HG02884 (cell line): ENCODE measurements around the gene TMEM200C.

Experiments
- ATAC-seq: cut with Tn5 transposase; IDR thresholded peaks from one replicate; pipeline ENCODE4 v1.9.1; 2021; ENCODE audit warnings: mild to moderate bottlenecking, moderate library complexity; ENCODE audit not compliant: unreplicated experiment

Gene TMEM200C

DNA sequence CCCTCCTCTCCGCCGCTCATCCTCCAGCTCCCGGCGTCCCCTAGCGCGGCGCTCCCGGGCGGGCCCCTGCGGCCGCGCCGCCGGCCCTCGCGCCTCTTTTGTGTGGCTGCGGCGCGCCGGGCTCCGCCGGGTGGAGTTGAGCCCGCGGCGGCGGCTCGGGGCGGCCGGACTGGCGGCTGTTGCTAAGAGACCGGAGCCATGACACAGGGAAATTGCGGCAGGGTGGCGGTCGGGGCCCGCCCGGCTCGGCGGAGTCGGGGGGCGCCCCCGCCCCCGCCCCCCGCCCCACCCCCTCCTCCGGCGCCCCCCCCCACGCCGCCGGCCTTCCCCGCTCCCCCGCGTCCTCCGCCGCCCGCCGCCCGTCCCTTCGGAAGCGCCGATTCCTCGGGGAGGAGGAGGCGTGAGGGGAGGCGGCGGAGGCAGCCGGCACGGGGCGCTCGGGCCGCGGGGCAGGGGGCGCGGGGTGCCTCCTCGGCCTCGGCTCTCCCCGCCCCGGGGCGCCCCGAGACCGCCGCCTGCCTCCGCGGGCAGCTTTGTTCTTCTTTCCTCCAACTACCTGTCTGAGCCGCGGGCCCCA, at the start of gene TMEM200C:
TSS of gene TMEM200C (minus strand) at position 224 of the 577 bp plus-strand sequence. CDS start 3,459 bp downstream, outside the sequence.
- ATAC-seq = peak; percentile 32

GRCh38 chr18:5944448-5944847, 49.1 kb upstream of the TMEM200C start:
- ATAC-seq = no peak

DNA sequence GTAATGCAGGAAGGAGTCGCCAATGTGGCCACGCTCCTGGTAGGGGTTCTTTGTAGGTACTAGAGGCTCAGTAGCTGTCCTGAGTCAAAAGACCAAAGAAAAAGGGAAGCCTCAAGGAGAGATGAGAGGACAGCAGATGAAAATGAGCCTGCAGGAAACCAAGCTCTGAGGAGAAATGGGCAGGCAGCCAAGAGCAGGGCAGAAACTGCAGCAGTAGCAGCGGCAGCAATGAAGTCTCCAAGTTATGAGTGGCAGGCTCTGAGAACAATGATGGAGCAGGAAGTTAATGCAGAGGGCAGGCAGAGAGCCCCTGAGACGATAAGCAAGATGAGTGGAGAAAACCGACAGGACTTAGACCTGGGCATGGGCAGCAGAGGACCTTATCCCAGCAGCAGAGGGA, 48.2 kb upstream of the TMEM200C start:
- ATAC-seq = no peak

GRCh38 chr18:5942591-5942990, 47.3 kb upstream of the TMEM200C start:
- ATAC-seq = no peak

DNA sequence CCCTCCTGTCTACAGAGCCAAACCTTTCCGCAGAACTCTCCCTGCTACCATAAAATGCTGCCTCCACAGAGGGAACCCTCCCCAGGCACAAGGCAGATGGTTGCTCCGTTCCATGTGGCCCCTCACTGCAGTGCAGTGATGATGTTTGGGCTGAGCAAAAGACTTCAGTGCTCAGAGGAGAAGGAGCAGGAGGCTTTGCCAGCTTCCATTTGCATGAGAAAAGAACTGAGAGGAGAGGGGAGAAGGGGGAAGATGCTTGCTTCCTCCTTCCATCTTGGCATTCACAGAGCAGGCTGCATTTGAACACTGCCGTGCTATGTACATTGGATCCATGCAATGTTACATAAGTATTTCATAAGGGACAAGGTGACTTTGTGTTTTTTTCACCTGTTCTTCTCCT, 46.6 kb upstream of the TMEM200C start:
- no peak for ATAC-seq

GRCh38 chr18:5939801-5940667, 44.7 kb upstream of the TMEM200C start:
- no peak for ATAC-seq

- ATAC-seq = no peak
These were observed 42.5 kb upstream of the TMEM200C start for GRCh38 chr18:5937795-5938194.

- no peak for ATAC-seq
These were observed 41.8 kb upstream of the TMEM200C start for GRCh38 chr18:5937121-5937520.

GRCh38 chr18:5930789-5931188, 35.5 kb upstream of the TMEM200C start:
- ATAC-seq = no peak

DNA sequence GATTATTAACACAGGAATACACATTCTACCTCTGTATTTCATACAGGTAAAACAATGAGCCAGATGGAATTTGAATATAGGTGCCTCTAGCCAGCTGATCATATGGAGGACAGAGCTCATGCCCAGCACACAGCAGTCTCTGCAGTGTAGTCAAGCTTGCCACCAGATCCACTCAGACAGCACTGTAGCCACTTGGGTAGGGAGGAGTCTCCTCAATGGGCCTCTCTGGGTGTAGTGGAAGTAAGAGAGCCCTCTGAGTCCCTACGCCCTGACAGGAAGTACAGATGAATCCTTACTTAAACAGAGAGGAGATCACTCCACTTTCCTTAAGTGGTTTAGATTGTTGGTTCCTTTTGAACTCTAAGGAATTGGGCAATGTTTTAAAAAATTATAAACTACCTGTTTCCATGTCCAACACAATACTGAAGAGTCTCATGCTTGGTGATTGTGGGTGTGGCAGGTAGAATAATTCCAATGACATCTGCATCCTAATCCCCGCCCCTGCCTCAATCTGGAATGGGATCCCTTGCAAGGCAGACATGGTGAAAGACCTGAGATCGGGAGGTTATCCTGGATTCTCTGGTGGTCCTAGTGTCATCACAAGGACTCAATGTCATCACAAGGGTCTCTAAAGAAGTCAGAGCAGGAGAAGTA, 23.0 kb upstream of the TMEM200C start:
- ATAC-seq = no peak

DNA sequence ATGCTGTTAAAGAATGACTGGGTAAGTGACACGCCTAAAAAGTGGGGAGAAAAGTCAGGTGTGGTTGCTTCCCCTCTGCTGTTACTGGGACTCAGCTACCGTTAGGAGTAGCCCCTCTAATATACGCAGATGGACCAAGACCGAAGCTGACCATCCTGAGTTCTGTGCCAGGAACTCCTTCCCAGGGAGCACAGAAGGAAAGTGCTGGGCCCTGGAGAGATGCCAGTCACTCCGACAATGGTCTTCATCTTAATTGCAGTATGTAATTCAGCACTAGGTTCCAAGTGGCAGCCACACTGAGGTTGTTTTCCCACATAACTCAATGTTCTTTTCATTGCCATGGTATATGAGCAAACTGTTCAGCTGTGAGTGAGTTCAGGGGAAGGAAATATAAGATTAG, 19.6 kb upstream of the TMEM200C start:
- ATAC-seq = no peak

DNA sequence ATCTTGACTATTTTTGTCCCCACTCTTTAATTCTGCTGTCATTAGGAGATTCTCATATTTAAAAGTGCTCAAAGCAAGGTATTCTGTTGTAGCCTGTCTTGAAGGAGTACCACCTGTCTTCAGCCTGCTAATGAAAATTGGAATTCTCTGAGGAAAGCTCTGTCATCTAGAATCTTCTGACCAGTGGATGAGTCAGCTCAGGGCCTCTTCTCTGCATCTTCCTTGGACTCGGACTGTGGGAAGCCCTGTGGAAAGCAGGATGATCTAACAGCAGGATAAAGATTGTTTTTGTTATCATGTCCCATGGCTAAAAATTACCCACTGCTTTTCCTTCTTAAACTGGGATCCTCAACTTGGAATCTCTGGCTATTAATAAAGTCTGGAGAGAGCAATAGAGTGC, 18.7 kb upstream of the TMEM200C start:
- no peak for ATAC-seq

DNA sequence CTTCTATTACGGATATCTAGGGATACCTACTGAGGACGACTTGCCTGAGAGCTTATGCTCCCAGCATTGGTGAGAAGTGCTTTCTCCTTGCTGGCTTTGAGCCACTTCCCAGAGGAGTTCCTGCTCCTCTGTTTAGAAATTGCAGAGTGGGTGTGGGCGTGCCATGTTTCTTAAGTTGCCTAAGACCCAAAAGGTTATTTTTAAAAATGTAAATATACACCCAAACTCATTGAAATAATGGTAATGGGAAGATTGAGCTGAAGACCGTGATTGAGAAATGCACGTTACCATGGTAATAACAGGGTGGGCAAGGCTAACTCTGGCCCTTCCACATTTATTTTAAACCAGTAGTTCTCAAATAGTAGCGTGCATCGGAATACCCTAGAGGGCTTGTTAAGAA, 17.2 kb upstream of the TMEM200C start:
- no peak for ATAC-seq

DNA sequence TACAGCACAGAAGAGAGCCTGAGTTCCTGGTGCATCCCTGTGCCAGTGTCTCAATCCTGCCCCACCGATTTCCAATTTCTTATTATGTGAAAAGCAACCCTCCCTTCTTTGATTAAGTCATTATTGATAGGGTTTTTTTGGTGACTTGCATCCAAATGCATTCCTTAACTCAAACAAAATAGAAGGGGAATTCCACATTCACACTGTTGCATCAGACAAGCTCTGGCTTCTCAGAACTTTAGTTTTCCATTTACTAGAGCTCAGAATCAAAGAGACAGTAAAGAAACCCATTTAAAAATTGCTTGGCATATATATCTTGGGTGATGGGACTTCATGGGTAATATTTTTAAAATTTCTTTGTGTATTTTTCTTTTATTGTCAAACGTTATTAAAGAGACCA, 13.8 kb upstream of the TMEM200C start:
- no peak for ATAC-seq

GRCh38 chr18:5903386-5903785, 8.1 kb upstream of the TMEM200C start:
- ATAC-seq = no peak

DNA sequence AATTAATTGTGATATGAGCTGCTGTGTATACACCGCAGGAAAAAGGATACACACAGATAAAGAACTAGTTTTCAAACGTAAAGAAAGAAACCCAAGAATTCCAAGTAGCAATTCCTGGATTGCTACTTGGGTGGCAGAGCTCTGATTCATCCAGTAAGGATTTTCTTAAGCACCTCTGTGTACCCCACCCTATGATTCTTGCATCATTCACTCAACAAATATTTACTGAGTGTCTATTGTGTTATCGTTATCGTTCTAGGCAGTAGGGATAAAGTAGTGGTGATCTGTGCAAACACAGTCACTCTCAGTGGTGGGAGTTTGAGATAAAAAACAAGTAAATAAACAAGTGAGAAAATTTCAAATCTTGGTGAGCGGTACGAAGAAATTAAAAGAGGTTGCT, 4.9 kb upstream of the TMEM200C start:
- ATAC-seq = no peak

DNA sequence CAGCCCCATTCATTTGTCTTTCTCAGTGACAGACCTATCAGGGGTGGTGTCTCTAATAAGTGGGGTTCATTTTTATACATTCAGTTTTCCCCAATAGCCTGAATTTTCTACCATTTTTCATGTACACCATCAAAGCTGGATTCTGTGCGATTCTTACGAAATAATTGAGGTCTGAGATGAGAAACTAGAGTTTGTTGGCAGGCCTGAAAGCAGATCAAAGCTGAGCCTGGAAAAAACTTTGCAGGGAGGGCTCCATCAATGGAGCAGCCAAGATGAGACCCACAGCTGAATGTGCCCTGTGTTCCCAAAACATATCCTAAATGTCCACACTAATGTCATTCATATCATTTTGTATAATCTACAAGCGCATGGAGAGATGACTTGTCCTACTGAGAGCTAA, 4.5 kb upstream of the TMEM200C start:
- no peak for ATAC-seq

GRCh38 chr18:5895876-5896740, 786 bp upstream of the TMEM200C start:
- peak; percentile 33 for ATAC-seq

- no peak for ATAC-seq
These were observed 567 bp downstream of the TMEM200C start for GRCh38 chr18:5894611-5895298.

GRCh38 chr18:5893956-5894610, 1.2 kb downstream of the TMEM200C start:
- no peak for ATAC-seq
